HG02973 (cell line): ENCODE results near the gene APBA2.
"Not testable (repeated sequence)": the region's sequence is repeated elsewhere in the genome, so short reads cannot be mapped to it uniquely, and the experiment has no call there.

Experiments
- ATAC-seq: cut with Tn5 transposase; IDR thresholded peaks from one replicate; pipeline ENCODE4 v1.9.1; 2021; ENCODE audit warnings: moderate library complexity; ENCODE audit not compliant: unreplicated experiment

The APBA2 gene

DNA sequence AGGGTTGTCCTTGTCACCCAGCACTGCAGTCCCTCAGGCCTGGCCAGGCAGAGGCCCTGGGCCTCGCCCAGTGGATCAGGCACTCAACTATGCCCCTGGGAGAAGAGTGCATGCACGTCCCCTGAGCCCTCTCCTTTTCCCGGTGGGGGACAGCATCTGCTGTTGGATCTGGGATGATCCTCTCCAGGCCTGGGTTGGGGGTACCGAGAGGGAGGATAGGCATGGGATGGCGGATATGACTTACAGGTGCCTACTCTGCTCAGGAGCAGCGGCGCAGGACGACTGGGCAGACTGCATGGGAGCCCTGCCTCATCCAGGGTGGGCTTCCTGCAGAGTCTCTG lies 9.0 kb upstream of the APBA2 start:
- no peak for ATAC-seq

- ATAC-seq, result no peak
Observed at GRCh38 chr15:28878209-28878608, 7.6 kb upstream of the APBA2 start.

GRCh38 chr15:28879551-28879950 lies 6.2 kb upstream of the APBA2 start:
- ATAC-seq, result no peak

DNA sequence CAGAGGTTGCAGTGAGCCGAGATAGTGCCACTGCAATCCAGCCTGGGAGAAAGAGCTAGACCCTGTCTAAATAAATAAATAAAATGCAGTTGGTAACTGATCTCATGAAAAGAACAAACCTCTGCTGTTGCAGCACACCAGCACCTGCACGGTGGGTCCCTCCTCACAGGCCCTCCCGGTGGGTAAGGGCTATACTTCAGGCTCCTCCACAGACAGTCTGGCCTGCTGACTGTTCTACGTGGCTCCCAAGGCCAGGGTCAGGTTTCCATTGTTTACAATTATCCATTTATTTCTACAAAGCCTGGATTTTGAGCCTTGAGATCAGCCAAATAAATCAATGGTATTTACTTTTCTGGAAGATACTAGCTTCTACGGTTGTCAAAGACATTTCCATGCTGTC lies 5.1 kb upstream of the APBA2 start:
- no peak for ATAC-seq

- no peak for ATAC-seq
Observed at GRCh38 chr15:28881170-28881569, 4.6 kb upstream of the APBA2 start.

DNA sequence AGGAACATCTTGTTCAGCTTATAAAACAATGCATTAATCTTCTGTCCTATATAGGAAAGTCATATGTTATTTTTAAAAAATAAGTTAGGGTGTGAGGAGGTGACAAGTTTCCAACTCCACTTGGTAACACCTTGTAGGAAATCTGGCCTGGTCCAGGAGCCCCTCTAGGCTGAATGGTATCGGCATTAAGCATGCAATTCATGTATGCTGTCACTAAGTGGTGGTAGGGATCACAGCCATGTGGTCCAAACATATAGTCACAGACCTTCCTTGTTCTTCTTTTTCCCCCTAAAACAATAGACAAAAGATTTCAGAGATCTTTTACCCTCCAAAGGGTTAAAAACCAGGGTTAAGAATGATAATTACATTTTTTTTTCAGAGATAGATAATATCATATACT lies 4.2 kb upstream of the APBA2 start:
- no peak for ATAC-seq

GRCh38 chr15:28884151-28884940 lies 1.4 kb upstream of the APBA2 start:
- ATAC-seq, result no peak

- no peak for ATAC-seq
Observed at GRCh38 chr15:28885128-28885629, 595 bp upstream of the APBA2 start.

DNA sequence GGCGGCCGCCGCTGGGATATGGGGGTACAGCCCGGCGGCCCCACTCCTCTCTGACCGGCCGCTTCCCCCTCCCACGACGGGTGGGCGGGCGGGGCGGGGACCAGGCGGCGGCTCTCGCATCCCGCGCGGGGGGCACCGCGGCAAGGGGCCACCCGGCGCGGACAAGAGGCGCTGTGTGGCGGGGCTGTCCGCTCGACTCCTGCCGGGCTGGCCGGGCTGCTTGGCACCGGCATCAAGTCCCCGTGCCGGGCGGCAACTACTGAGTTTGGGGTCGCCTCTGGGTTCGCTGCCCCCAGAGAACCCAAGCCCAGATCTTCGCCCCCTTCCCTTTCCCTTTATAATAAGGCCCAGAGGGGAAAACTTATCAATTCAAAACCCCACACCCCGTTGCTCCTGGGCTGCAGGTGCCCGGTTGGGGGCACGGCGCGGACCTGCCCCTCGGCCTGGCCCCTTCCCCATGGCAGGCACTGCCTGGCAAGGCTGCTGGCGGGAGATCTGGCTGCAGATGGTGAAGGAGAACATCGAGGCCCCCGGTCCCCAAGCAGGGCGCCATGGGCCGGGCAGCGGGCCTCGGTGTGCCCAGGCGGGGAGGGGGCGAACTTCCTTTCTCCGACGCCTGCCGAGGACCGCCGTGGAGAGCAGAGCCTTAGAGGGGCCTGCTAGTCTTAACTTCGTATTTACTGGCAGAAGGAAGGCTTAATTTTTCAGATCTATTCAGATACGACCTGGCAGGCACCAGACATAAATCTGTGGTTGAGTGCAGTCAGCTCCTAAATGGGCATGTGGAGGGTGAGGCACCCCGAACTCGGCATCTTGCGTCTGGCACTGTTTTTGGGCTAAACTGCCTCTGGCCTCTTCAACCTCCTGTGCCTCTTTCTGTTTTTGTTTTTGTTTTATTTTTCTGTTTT lies 911 bp downstream of the APBA2 start:
- no peak for ATAC-seq

GRCh38 chr15:28887339-28888174 lies 1.8 kb downstream of the APBA2 start:
- ATAC-seq, result no peak

GRCh38 chr15:28888302-28888894 lies 2.6 kb downstream of the APBA2 start:
- ATAC-seq, result no peak

DNA sequence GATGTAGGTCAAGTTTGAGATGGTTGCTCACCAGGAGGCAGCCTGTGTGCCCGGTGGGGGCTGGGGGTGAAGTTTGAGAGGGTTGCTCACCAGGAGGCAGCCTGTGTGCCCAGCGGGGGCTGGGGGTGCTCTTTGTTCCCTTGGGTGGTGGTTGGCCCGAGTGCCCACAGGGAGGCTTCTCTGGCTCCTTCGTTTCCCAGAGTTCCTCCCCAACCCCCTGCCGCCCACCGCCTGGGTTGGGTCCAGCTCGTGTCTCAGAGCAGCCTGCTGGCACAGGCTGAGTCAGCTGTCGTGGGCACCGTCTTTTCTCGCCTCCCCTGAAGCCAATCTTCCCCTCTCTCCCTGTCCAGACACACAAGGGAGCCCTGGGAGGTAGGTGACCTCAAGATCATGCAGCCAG lies 3.1 kb downstream of the APBA2 start:
- no peak for ATAC-seq

GRCh38 chr15:28889346-28889745 lies 3.6 kb downstream of the APBA2 start:
- no peak for ATAC-seq

DNA sequence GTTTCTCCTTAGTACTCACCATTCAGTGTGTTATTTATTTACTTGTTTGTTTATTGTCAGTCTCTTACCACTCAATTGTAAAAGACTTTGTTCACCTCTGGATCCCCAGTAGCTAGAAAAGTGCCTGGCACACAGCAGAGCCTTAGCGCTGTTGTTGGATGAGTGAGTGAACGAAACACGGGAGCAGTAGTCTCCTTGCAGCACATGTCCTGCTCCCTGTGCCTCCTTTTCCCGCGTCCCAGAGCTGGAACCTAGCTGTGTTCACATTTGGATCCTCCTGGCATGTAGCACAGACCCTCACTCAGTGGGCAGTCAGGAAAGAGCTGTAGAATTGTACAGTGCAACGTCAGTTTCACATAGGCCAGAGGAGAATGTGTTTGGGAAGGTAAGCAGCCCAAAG lies 4.1 kb downstream of the APBA2 start:
- not testable (repeated sequence) for ATAC-seq

DNA sequence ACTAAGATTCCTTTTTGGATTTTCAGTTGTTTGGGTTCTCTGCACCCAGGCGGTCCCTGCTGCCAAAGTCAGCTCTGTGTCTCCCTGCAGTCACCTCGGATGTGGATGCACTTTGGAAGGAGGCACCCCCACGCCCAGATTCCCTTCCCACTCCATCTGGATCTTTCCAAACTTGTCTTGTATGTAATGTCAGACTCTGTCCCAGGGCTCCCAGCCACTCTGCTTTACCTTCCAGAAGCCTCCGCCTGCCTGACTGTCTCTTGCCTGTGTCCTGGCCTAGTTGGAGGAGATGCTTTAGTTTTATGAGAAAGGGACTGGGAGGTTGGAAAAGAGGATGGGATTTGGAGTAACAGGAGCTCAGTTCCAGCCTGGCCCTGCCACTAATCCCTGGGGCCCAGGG lies 4.5 kb downstream of the APBA2 start:
- not testable (repeated sequence) for ATAC-seq

GRCh38 chr15:28890711-28891495 lies 5.1 kb downstream of the APBA2 start:
- no peak for ATAC-seq

DNA sequence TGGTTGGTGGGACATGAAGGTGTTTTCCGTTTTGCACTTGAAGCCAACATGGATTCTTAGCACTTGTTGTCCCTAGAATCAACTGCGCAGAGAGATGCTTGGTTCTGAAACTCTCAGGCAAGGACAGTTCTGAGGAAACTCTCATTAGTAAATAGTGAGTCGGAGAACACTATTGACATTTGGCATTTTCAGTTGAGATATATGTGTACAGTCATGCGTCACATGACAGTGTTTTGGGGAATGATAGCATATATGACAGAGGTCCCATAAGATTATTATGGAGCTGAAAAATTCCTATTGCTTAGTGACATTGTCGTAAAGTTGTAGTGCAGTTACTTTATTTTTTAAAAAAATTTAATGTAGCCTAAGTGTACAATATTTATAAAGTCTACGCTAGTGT lies 5.8 kb downstream of the APBA2 start:
- ATAC-seq, result no peak

- ATAC-seq, result no peak
Observed at GRCh38 chr15:28892789-28893610, 7.2 kb downstream of the APBA2 start.

- ATAC-seq, result no peak
Observed at GRCh38 chr15:28894631-28895030, 8.9 kb downstream of the APBA2 start.
